Measurements from ENCODE around the gene VAC14. TPM values are rescaled to one million over a fixed set of nuclear protein-coding genes. Genes with fewer than 3 reads are reported as not detected.

Gene VAC14
- total RNA-seq, 1 donor from 2014 or later = 36.3 TPM

DNA sequence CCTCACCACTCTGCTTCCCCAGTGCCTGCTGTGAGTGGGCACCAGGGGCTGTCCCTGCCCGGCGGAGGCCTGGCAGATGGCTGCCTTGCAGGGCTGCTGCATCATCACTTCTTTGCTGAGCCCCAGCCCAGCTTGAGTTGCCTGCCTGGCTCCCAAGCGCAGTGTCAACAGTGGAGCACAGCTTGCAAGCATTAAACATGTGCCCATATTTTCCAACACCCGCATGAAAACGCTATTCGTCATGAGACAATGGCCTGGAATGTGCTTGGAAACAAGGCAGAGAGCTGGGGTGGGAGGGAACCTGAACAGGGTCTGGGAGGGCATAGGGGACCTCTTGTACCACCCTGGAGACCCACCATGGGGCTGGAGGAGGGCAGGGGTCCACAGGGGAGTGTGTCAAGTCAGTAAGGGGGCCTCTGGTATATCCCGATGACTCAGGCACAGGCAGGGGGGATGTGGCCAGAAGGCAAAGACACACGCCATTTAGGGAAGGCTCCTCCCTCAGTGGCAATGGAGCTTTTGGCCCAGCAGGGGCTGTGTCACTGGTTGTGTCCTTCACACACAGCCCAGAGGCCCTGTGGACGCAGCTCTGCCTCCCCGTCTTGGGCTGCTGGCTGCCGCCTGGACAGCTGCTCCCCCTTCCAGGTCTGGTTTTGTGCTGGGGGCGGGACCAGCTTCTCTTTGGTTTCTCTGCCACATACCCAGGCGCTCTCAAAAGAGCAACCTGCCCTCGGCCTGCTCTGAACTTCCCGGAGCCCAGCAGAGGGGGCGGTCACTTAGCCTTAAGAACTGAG is 97.7 kb downstream of the VAC14 start:
- Mint-ChIP-seq H3K4me3 (no peak overlapping the region), H3K27me3 (no peaks in the 10 kb centered on the region), H3K27ac (no peak overlapping the region), H3K4me1 (no peaks in the 10 kb centered on the region), H3K36me3 (ENCODE audit: low read depth) (peaks cover 2% of the 10 kb centered on the region), H3K9me3 (no peaks in the 10 kb centered on the region)
- no peak for DNase-seq
- intact Hi-C loops (cut with micrococcal nuclease) = no loop called here

DNA sequence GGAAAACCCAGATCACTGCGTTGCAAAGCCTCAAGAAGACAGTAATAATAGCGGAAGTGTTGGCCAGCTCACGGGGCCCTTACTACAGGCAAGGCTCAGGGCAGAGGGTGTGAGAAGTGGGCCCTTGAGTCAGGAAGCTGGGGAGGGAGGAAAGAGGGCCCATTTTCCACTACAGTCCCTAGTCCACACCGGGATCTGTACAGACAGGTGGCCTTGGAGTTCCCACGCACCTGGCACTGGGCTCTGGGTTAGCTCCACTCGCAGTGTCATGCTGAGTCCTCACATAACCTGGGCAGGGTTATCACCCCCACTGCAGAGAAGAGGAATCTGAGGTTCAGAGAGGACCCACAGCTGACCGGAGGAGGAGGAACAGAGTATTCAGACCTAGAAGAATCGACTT is 98.3 kb downstream of the VAC14 start:
- intact Hi-C loops (cut with micrococcal nuclease) = no loop called here
- peaks cover 2% of the 10 kb centered on the region for H3K4me1 Mint-ChIP-seq

DNA sequence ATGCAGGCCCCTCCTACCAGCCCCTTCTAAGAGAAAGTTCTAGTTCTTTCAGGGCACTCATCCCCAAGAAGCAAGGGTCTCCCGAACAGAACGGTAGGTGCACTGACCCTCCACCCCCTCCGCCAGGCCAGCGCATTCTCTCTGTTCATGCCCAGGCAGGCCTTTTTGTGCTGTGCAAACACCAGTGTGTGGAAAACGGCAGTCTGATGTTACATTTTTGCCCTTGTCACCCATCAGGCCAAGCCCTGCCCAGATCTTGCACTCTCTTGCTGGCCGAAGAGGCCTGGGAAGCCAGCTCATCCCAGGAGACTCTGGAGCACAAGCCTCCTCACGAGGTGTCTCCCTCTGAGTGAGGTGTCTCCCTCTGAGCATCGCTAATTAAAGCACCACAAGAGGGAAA is 99.0 kb downstream of the VAC14 start:
- no peak for DNase-seq
- no peak overlapping the region for H3K4me3 Mint-ChIP-seq
- no peaks in the 10 kb centered on the region for H3K27me3 Mint-ChIP-seq
- H3K36me3 Mint-ChIP-seq (ENCODE audit: low read depth) = peaks cover 2% of the 10 kb centered on the region
- H3K27ac Mint-ChIP-seq = peak overlapping the region; percentile 45
- H3K4me1 Mint-ChIP-seq = peaks cover 3% of the 10 kb centered on the region
- intact Hi-C loops (cut with micrococcal nuclease) = no loop called here
- no peaks in the 10 kb centered on the region for H3K9me3 Mint-ChIP-seq

More for the DNA sequence above, 98.3 kb downstream of the VAC14 start:
- no peak for DNase-seq
- Mint-ChIP-seq H3K27me3 (no peaks in the 10 kb centered on the region), H3K36me3 (ENCODE audit: low read depth) (peaks cover 2% of the 10 kb centered on the region), H3K27ac (no peak overlapping the region), H3K4me3 (no peak overlapping the region), H3K9me3 (no peaks in the 10 kb centered on the region)

GRCh38 chr16:70701596-70701995 is 99.4 kb downstream of the VAC14 start:
- Mint-ChIP-seq H3K9me3 (no peaks in the 10 kb centered on the region), H3K27ac (peak overlapping the region; percentile 11), H3K4me3 (no peak overlapping the region), H3K36me3 (ENCODE audit: low read depth) (peaks cover 4% of the 10 kb centered on the region), H3K27me3 (no peaks in the 10 kb centered on the region), H3K4me1 (peaks cover 7% of the 10 kb centered on the region)
- intact Hi-C loops (cut with micrococcal nuclease) = no loop called here
- no peak for DNase-seq

GRCh38 chr16:70701036-70701435 is 99.9 kb downstream of the VAC14 start:
- Mint-ChIP-seq H3K4me3 (no peak overlapping the region), H3K27ac (no peak overlapping the region), H3K4me1 (peaks cover 11% of the 10 kb centered on the region), H3K9me3 (no peaks in the 10 kb centered on the region), H3K36me3 (ENCODE audit: low read depth) (peaks cover 4% of the 10 kb centered on the region), H3K27me3 (no peaks in the 10 kb centered on the region)
- intact Hi-C loops (cut with micrococcal nuclease) = no loop called here
- DNase-seq = no peak

DNA sequence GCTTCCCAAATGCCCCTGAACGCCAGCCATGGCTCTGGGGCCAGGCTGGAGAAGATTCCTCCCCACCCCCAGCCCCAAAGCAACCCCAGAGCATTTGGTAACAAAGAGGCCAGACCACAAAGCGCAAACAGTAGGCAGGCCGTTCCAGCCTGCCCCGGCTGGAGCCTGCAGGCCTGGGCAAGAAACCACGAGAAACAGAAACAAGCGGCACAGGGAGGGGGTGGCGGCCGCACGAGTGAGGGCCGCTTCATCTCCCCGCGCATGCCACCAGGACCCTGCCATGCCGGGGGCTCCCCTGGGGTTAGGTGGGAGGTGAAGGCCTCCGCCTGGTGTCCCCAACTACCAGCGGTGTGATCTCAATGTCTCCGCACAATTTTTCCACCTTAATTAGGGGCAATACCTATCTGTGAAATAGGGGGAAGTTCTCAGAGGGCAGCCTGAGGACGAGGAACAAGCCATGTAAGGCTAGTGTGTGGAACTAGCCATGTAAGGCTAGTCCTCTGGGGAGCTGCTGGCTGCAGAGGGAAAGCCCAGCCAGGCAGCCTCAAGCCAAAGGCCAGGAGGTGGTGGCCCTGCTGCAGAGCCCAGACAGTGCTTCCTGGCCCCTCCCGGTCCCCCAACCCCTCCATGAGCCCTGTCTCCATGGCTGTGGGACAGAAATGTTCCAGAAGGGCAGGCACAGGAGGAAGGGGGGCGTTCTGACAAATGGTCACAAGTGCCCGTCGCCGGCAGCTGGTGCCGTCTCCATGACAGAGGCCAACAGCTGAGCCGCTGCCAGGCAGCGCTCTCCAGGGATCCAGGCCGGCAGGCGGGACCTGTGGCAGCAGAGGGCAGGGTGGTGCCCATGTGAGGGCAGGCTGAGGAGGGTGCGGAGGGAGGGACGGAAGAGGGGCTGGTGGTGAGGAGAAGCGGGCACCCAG is 100.6 kb downstream of the VAC14 start:
- Mint-ChIP-seq H3K27ac (no peak overlapping the region), H3K4me3 (no peak overlapping the region), H3K9me3 (no peaks in the 10 kb centered on the region)

GRCh38 chr16:70699696-70700095 is 101.3 kb downstream of the VAC14 start:
- Mint-ChIP-seq H3K27ac (no peak overlapping the region), H3K4me1 (peaks cover 20% of the 10 kb centered on the region), H3K4me3 (no peak overlapping the region), H3K36me3 (ENCODE audit: low read depth) (peaks cover 6% of the 10 kb centered on the region), H3K27me3 (no peaks in the 10 kb centered on the region), H3K9me3 (no peaks in the 10 kb centered on the region)
- DNase-seq = no peak
- intact Hi-C loops (cut with micrococcal nuclease) = loop anchor here (5.0 kb wide), 1 partner anchor 38 kb away; no protein-coding TSS in a partner anchor

More for the DNA sequence above, 100.6 kb downstream of the VAC14 start:
- Mint-ChIP-seq H3K4me1 (peaks cover 18% of the 10 kb centered on the region), H3K27me3 (no peaks in the 10 kb centered on the region), H3K36me3 (ENCODE audit: low read depth) (peaks cover 4% of the 10 kb centered on the region)
- DNase-seq = no peak
- intact Hi-C loops (cut with micrococcal nuclease) = no loop called here

- Mint-ChIP-seq H3K4me3 (no peak overlapping the region), H3K4me1 (peaks cover 20% of the 10 kb centered on the region), H3K36me3 (ENCODE audit: low read depth) (peaks cover 6% of the 10 kb centered on the region), H3K27me3 (no peaks in the 10 kb centered on the region), H3K9me3 (no peaks in the 10 kb centered on the region), H3K27ac (no peak overlapping the region)
- intact Hi-C loops (cut with micrococcal nuclease) = loop anchor here (5.0 kb wide), 1 partner anchor 38 kb away; no protein-coding TSS in a partner anchor
- DNase-seq = no peak
These were observed 102.1 kb downstream of the VAC14 start for GRCh38 chr16:70698901-70699300.

DNA sequence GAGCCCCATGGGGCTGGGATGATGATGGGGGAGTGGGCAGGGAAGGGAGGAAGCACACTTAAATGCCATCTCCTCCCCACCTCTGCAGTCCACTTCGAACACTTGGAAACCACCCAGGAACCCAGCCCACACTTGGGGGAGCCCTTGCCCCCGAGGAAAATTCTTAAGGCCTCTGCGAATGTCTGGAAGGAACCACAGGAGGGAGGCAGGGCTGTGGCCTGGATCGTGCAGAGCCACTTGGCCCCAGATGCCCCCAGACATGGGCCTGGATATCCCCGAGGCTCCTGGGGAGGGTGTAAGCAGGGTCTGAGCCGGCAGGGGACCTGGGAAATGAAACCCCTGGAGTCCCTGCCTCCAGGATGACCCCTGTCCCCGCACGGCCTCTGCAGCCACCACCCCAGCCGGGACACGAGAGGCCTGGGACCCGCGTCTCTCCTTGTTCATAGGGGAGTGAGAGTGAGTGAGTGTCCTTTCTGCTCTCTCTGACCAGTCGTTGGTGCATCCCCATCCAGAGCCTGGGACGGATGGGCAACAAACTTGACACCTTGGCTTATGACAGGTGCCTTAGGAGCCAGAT is 103.3 kb downstream of the VAC14 start:
- peaks cover 20% of the 10 kb centered on the region for H3K4me1 Mint-ChIP-seq
- H3K27me3 Mint-ChIP-seq = no peaks in the 10 kb centered on the region
- peaks cover 6% of the 10 kb centered on the region for H3K36me3 Mint-ChIP-seq (ENCODE audit: low read depth)
- no peak overlapping the region for H3K27ac Mint-ChIP-seq
- no peak overlapping the region for H3K4me3 Mint-ChIP-seq
- H3K9me3 Mint-ChIP-seq = no peaks in the 10 kb centered on the region
- DNase-seq = no peak
- intact Hi-C loops (cut with micrococcal nuclease) = loop anchor here (5.0 kb wide), 1 partner anchor 40 kb away; no protein-coding TSS in a partner anchor

DNA sequence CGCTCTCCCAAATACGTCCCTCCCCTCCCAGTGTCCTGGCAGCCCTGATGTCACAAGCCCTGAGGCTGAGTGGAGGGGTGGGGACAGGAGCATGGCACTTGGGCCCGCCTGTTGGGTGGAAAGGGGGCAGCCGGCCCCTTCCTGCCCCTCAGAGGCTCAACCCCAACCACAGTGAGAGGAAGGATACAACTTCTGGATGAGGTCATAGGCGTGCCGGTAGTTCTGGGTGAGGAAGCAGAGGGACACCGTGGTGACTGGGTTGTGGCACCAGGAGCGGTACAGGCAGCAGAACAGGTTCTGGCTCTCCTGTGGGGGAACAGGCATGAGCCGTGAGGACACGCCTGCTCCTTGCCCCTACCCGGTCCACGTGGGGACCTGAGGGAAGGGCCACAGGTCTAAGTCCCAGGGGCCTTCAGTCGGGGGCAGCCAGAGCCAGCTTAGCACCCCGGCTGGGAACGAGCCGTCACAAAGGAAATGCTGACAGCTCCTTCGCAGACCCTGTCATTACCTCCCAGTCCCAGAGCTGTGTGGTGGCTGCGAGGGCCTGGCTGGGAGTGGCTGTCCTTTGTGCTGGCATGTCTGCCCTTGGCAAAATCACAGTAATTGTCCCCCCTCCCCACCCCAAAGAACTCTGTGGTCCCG is 103.9 kb downstream of the VAC14 start:
- DNase-seq = peak; percentile 73
- Mint-ChIP-seq H3K27me3 (no peaks in the 10 kb centered on the region), H3K9me3 (no peaks in the 10 kb centered on the region), H3K4me1 (peaks cover 20% of the 10 kb centered on the region), H3K27ac (peak overlapping the region; percentile 76), H3K4me3 (no peak overlapping the region), H3K36me3 (ENCODE audit: low read depth) (peaks cover 6% of the 10 kb centered on the region)
- intact Hi-C loops (cut with micrococcal nuclease) = loop anchor here (5.0 kb wide), 1 partner anchor 40 kb away; no protein-coding TSS in a partner anchor

DNA sequence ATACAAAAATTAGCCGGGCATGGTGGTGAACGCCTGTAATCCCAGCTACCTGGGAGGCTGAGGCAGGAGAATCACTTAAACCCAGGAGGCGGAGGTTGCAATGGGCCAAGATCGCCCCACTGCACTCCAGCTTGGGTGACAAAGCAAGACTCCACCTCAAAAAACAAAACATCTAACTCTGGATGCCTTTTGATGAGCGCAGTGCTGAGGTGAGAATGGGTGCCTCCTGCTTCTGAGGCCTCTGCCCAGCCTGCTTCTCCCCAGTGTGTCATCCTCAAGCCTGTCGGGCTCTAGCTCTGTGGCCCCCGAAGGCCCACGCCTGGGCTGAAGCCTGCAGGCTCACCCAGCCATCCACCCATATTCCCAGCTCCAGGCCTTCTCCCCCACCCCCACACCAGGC is 104.6 kb downstream of the VAC14 start:
- Mint-ChIP-seq H3K4me3 (no peak overlapping the region), H3K27me3 (no peaks in the 10 kb centered on the region), H3K36me3 (ENCODE audit: low read depth) (peaks cover 6% of the 10 kb centered on the region), H3K27ac (peak overlapping the region; percentile 48), H3K9me3 (no peaks in the 10 kb centered on the region), H3K4me1 (peaks cover 20% of the 10 kb centered on the region)
- DNase-seq = no peak
- intact Hi-C loops (cut with micrococcal nuclease) = loop anchor here (5.0 kb wide), 1 partner anchor 41 kb away; no protein-coding TSS in a partner anchor

- peaks cover 6% of the 10 kb centered on the region for H3K36me3 Mint-ChIP-seq (ENCODE audit: low read depth)
- peak; percentile 80 for DNase-seq
- peak overlapping the region; percentile 42 for H3K4me3 Mint-ChIP-seq
- intact Hi-C loops (cut with micrococcal nuclease) = loop anchor here (5.0 kb wide), 1 partner anchor 42 kb away; no protein-coding TSS in a partner anchor
- H3K9me3 Mint-ChIP-seq = no peaks in the 10 kb centered on the region
- H3K4me1 Mint-ChIP-seq = peaks cover 20% of the 10 kb centered on the region
- no peaks in the 10 kb centered on the region for H3K27me3 Mint-ChIP-seq
- H3K27ac Mint-ChIP-seq = peak overlapping the region; percentile 84
These were observed 105.5 kb downstream of the VAC14 start for GRCh38 chr16:70695331-70696070.

- Mint-ChIP-seq H3K27me3 (no peaks in the 10 kb centered on the region), H3K27ac (no peak overlapping the region), H3K36me3 (ENCODE audit: low read depth) (peaks cover 6% of the 10 kb centered on the region), H3K9me3 (no peaks in the 10 kb centered on the region), H3K4me3 (no peak overlapping the region), H3K4me1 (peaks cover 20% of the 10 kb centered on the region)
- intact Hi-C loops (cut with micrococcal nuclease) = loop anchor here (5.0 kb wide), 1 partner anchor 42 kb away; no protein-coding TSS in a partner anchor
- no peak for DNase-seq
These were observed 106.1 kb downstream of the VAC14 start for GRCh38 chr16:70694868-70695218.
